K562 (cell line): ENCODE data around the gene KIT. TPM values are rescaled to one million over a fixed set of nuclear protein-coding genes. Genes with fewer than 3 reads are reported as not detected.

ENCODE experiments used
- ATAC-seq: fragments of 200-7000 bp; cut with Tn5 transposase; 3 replicates; pipeline ENCODE4 v1.9.1; 2020; ENCODE audit warnings: moderate library complexity
- BruUV-seq: library from RNA; stranded (reverse); fragments of 400-500 nt; replicated peaks from 2 replicates; lab custom pipeline; 2021; lab: Mats Ljungman, UMichigan
- CTCF ChIA-PET: fragments of 300-600 bp; formaldehyde crosslinking; extraction: SDS; loops from one replicate; lab custom pipeline; 2021; ENCODE audit warnings: low intra/inter-chr PET ratio; lab: Yijun Ruan, JAX
- POLR2A ChIA-PET: fragments of 300-600, 350-650 bp; sonication (Branson Sonifier 250); formaldehyde crosslinking; extraction: SDS; loops from one replicate; lab custom pipeline; 2021; ENCODE audit warnings: antibody characterized with exemption, inconsistent platforms; lab: Yijun Ruan, JAX
- DNase-seq, 4 experiments: peaks; one replicate each; pipeline versions ENCODE4 v3.0.0 to v3.0.0-alpha.2; 2011 to 2018; ENCODE audit warnings: low spot score in 3 of 4, mixed read lengths in 3 of 4; ENCODE audit errors: extremely low read depth in 1 of 4
- FAIRE-seq: peaks from 2 replicates; lab custom pipeline; 2011; peaks lifted over from hg19 to GRCh38; lab: Jason Lieb, UNC
- H2AFZ ChIP-seq: 2 replicates; pipeline ENCODE4 v1.6.0; 2011; ENCODE audit warnings: low read depth, low read length, control low read depth, inconsistent platforms
- H3K27ac ChIP-seq: fragments of 200-600 bp; 3 replicates; pipeline ENCODE4 v1.8.0; 2011; ENCODE audit warnings: low read depth, mild to moderate bottlenecking, control low read depth, inconsistent platforms, low read length, moderate library complexity, mixed read lengths; ENCODE audit errors: extremely low read depth
- H3K27me3 ChIP-seq, 2 experiments: fragments of 300-600 bp in 1 of 2; 2 replicates in 1 of 2; 3 replicates in 1 of 2; pipeline versions ENCODE4 v1.6.0 to v1.8.0; 2011; ENCODE audit warnings: inconsistent platforms in 2 of 2, low read length in 2 of 2, mild to moderate bottlenecking in 1 of 2, mixed read lengths in 1 of 2, moderate library complexity in 1 of 2; ENCODE audit not compliant: control insufficient read depth in 2 of 2, insufficient read depth in 2 of 2
- H3K36me3 ChIP-seq: fragments of 300-600 bp; 3 replicates; pipeline ENCODE4 v1.8.0; 2011; ENCODE audit warnings: mild to moderate bottlenecking, low read length, inconsistent platforms; ENCODE audit not compliant: control insufficient read depth, insufficient read depth
- H3K4me1 ChIP-seq, 2 experiments: fragments of 200-600 bp in 1 of 2; replicated peaks in 1 of 2; 2 replicates in 1 of 2; 3 replicates in 1 of 2; pipeline versions ENCODE4 v1.5.1 to v1.8.0; 2011; ENCODE audit warnings: inconsistent platforms in 2 of 2, low read length in 2 of 2, mild to moderate bottlenecking in 1 of 2, mixed read lengths in 1 of 2, moderate library complexity in 1 of 2; ENCODE audit not compliant: control insufficient read depth in 2 of 2, insufficient read depth in 2 of 2
- H3K4me2 ChIP-seq: 2 replicates; pipeline ENCODE4 v1.6.1; 2011; ENCODE audit warnings: low read length, control low read depth, inconsistent platforms, mixed read lengths; ENCODE audit not compliant: insufficient read depth
- H3K4me3 ChIP-seq: fragments of 200-600 bp; sonication (generic), shearing (Covaris generic); 2 replicates; pipeline ENCODE4 v1.5.1; 2016; ENCODE audit warnings: control low read depth, inconsistent platforms
- H3K79me2 ChIP-seq: fragments of 200-600 bp; 3 replicates; pipeline ENCODE4 v1.8.0; 2011; ENCODE audit warnings: low read length, inconsistent platforms; ENCODE audit not compliant: control insufficient read depth, insufficient read depth
- H3K9ac ChIP-seq, 2 experiments: 2 replicates each; pipeline versions ENCODE4 v1.6.0 to v1.6.1; 2011; ENCODE audit warnings: low read depth in 2 of 2, low read length in 2 of 2, control low read depth in 1 of 2, inconsistent platforms in 1 of 2, mild to moderate bottlenecking in 1 of 2, mixed read lengths in 1 of 2; ENCODE audit not compliant: insufficient read depth in 1 of 2
- H3K9me1 ChIP-seq: one replicate; pipeline ENCODE4 v1.6.0; 2011; ENCODE audit warnings: inconsistent platforms, mild to moderate bottlenecking, low read length, moderate library complexity; ENCODE audit not compliant: control insufficient read depth, insufficient read depth
- H3K9me3 ChIP-seq: replicated peaks from 2 replicates; pipeline ENCODE4 v1.5.1; 2011; ENCODE audit warnings: low read depth, low read length, inconsistent platforms; ENCODE audit not compliant: control insufficient read depth, insufficient read depth
- H4K20me1 ChIP-seq: replicated peaks from 2 replicates; pipeline ENCODE4 v1.6.1; 2011; ENCODE audit warnings: low read length, inconsistent platforms, mixed read lengths; ENCODE audit not compliant: control insufficient read depth, insufficient read depth
- BCOR ChIP-seq: fragments of 450-650 bp; IDR thresholded peaks from 2 replicates; pipeline ENCODE4 v1.6.1; 2016
- CHD2 ChIP-seq: IDR thresholded peaks from 2 replicates; pipeline ENCODE4 v1.6.1; 2011; ENCODE audit warnings: low read depth, low read length
- FUS ChIP-seq: fragments of 200-400 bp; formaldehyde crosslinking; optimal IDR thresholded peaks from 2 replicates; pipeline ENCODE3; 2017; ENCODE audit warnings: low read depth, low read length
- HMG20B ChIP-seq: fragments of 250-450 bp; sonication (Bioruptor Pico); IDR thresholded peaks from 2 replicates; pipeline ENCODE4 v1.5.0; 2021; ENCODE audit warnings: mild to moderate bottlenecking
- MLLT1 ChIP-seq, 2 experiments: fragments of 450-650 bp; IDR thresholded peaks; 2 replicates each; pipeline ENCODE4 v1.6.1; 2016
- MTA2 ChIP-seq: fragments of 450-650 bp; IDR thresholded peaks from 2 replicates; pipeline ENCODE4 v1.6.1; 2016; ENCODE audit warnings: low read depth
- MTF1 ChIP-seq: fragments of 250-450 bp; sonication (Bioruptor Pico); IDR thresholded peaks from 2 replicates; pipeline ENCODE4 v1.9.0; 2021; ENCODE audit warnings: moderate library complexity, mild to moderate bottlenecking, inconsistent platforms, borderline replicate concordance
- NFATC3 ChIP-seq: fragments of 450-650 bp; IDR thresholded peaks from 2 replicates; pipeline ENCODE4 v1.6.1; 2017; ENCODE audit warnings: mild to moderate bottlenecking
- PCBP2 ChIP-seq: fragments of 200-400 bp; formaldehyde crosslinking; IDR thresholded peaks from 2 replicates; pipeline ENCODE4 v1.6.1; 2018; ENCODE audit warnings: low read length, low read depth, mild to moderate bottlenecking, moderate library complexity; ENCODE audit not compliant: poor library complexity, severe bottlenecking
- PHB2 ChIP-seq: fragments of 450-650 bp; IDR thresholded peaks from 2 replicates; pipeline ENCODE4 v1.6.1; 2017; ENCODE audit warnings: low read depth
- RAD21 ChIP-seq, 2 experiments: fragments of 250-450 bp in 1 of 2; fragments of 450-650 bp in 1 of 2; sonication (Bioruptor Pico) in 1 of 2; formaldehyde crosslinking in 1 of 2; IDR thresholded peaks in 1 of 2; conservative IDR thresholded peaks in 1 of 2; 2 replicates each; pipeline versions ENCODE4 v1.4.0 to v1.8.0; 2020 to 2022; ENCODE audit warnings: mild to moderate bottlenecking in 2 of 2, moderate library complexity in 1 of 2
- SMARCC2 ChIP-seq: fragments of 450-650 bp; IDR thresholded peaks from 2 replicates; pipeline ENCODE4 v1.6.1; 2017; ENCODE audit warnings: antibody characterized with exemption, moderate library complexity, mild to moderate bottlenecking, low read depth
- TBP ChIP-seq: optimal IDR thresholded peaks from 2 replicates; pipeline ENCODE3; 2011; ENCODE audit warnings: low read depth, low read length, improper control_type of control experiment
- ZBTB7A ChIP-seq: IDR thresholded peaks from 2 replicates; pipeline ENCODE4 v1.6.1; 2011; ENCODE audit warnings: low read depth, mild to moderate bottlenecking, low read length, moderate library complexity, borderline replicate concordance; ENCODE audit not compliant: control insufficient read depth
- ZNF232 ChIP-seq: sonication (generic); formaldehyde crosslinking; IDR thresholded peaks from 2 replicates; pipeline ENCODE4 v1.8.0; 2022; ENCODE audit warnings: mild to moderate bottlenecking, missing genetic modification reagents
- ZNF263 ChIP-seq: sonication (generic); formaldehyde crosslinking; IDR thresholded peaks from 2 replicates; pipeline ENCODE4 v1.8.0; 2022; ENCODE audit warnings: mild to moderate bottlenecking, missing genetic modification reagents, borderline replicate concordance
- ZNF583 ChIP-seq: fragments of 250-450 bp; sonication (Bioruptor Pico); IDR thresholded peaks from 2 replicates; pipeline ENCODE4 v1.4.0; 2020
- ZNF695 ChIP-seq: fragments of 450-650 bp; formaldehyde crosslinking; IDR thresholded peaks from 2 replicates; pipeline ENCODE4 v1.4.0; 2020; ENCODE audit warnings: mild to moderate bottlenecking, moderate library complexity
- WGBS: fragments of 100-300 bp; shearing (Covaris generic); methylation state at CpG from one replicate; pipeline ENCODE4 v1.1.6; 2016; ENCODE audit warnings: low coverage, mixed read lengths; ENCODE audit not compliant: insufficient coverage; ENCODE audit errors: missing lambda C conversion rate; 5-methylcytosine and 5-hydroxymethylcytosine counted together
- in situ Hi-C: fragments of 300-500 bp; cut with MboI; formaldehyde crosslinking; loops from 4 replicates; pipeline ENCODE4 v1.15.0; 2018; ENCODE audit warnings: inconsistent platforms, mixed read lengths
- intact Hi-C: fragments of 100-400 bp; cut with micrococcal nuclease; formaldehyde crosslinking; loops from 2 replicates; pipeline ENCODE4 v1.14.2; 2022
- polyA plus RNA-seq, 8 experiments: library from polyadenylated mRNA; depleted of rRNA in 4 of 8; stranded (reverse) in 5 of 8; unstranded in 3 of 8; fragments of >200 nt; fragmentation: Nextera tagmentation in 2 of 8; fragmentation: Illumina TruSeq in 1 of 8; extraction: Ambion mirVana in 2 of 8; extraction: Trizol in 1 of 8; gene quantifications; 2 replicates each; pipeline versions ENCODE4 v1.2.1 to v1.2.3, GENCODE V29; 2011 to 2014; ENCODE audit warnings: inconsistent platforms in 1 of 8, missing spikeins in 1 of 8
- total RNA-seq, 7 experiments: library from RNA; depleted of rRNA in 6 of 7; stranded (reverse); fragments of >200 nt in 6 of 7; fragmentation: Illumina TruSeq in 2 of 7; extraction: Trizol in 2 of 7; gene quantifications; 2 replicates each; pipeline versions ENCODE4 v1.2.1 to v1.2.3, GENCODE V29; 2011 to 2021; ENCODE audit warnings: low replicate concordance in 1 of 7

KIT gene
- total and polyA plus RNA-seq, 9 of the 15 experiments (the other 6 are each of a cell fraction or from before 2014, with no cell fraction given) = 0.27 to 5.6 (median 0.57) TPM

- intact Hi-C loops = no loop called here
- H3K4me1 ChIP-seq = no peaks in the 10 kb centered on the region
- H3K4me3 ChIP-seq = no peak overlapping the region
- H3K9me3 ChIP-seq = no peaks in the 10 kb centered on the region
- H3K9me1 ChIP-seq = no peaks in the 10 kb centered on the region
- peaks cover 2 to 10% of the 10 kb centered on the region in 2 experiments; a peak in 3 of 5 replicates for H3K27me3 ChIP-seq
- ChIA-PET POLR2A (interaction anchor here (1.2 kb wide), 1 partner anchor 12 kb away, joined by 3 read pairs; no protein-coding TSS in a partner anchor), CTCF (no interaction called here)
- no peak overlapping the region for H3K9ac ChIP-seq
- no peaks in the 10 kb centered on the region for H3K79me2 ChIP-seq
- WGBS = 4% methylated on average over 2 of the region's 2 CpGs
- DNase-seq (no peak), ATAC-seq (no peak), FAIRE-seq (no peak)
- H3K27ac ChIP-seq = no peak overlapping the region
- no peaks in the 10 kb centered on the region for H3K36me3 ChIP-seq
- BruUV-seq = no TSS peak
- H3K4me2 ChIP-seq = no peak overlapping the region
- no peaks in the 10 kb centered on the region for H4K20me1 ChIP-seq
- TF ChIP-seq NFATC3 = no peak
- TF ChIP-seq PCBP2 = no peak
- TF ChIP-seq SMARCC2 = no peak
- TF ChIP-seq BCOR = no peak
- TF ChIP-seq ZNF695 (CRISPR knock-in tag) = no peak
- no peak for TF ChIP-seq FUS
- TF ChIP-seq PHB2 = no peak
- no peak for TF ChIP-seq MTF1 (CRISPR knock-in tag)
- no peak for TF ChIP-seq TBP
- TF ChIP-seq CHD2 = no peak
- no peak for TF ChIP-seq ZBTB7A
- no peak for TF ChIP-seq ZNF263
- no peak for TF ChIP-seq HMG20B (CRISPR knock-in tag)
- TF ChIP-seq MTA2 = no peak
- no peak for TF ChIP-seq ZNF583
- no peak for TF ChIP-seq MLLT1 (IDR thresholded peaks at IDR 0.05)
- no peak for TF ChIP-seq ZNF232 (CRISPR knock-in tag)
- no peak for TF ChIP-seq RAD21 (CRISPR knock-in tag; conservative IDR thresholded peaks at IDR 0.05 in 1 of 2, IDR thresholded peaks at IDR 0.05 in 1 of 2)
- in situ Hi-C loops = no loop called here
- H2AFZ ChIP-seq = no peak overlapping the region
These were observed 69.6 kb downstream of the KIT start for GRCh38 chr4:54727346-54727745.
